H1 (cell line): ENCODE results near the gene UBAC1. TPM values are rescaled to one million over a fixed set of nuclear protein-coding genes. Genes with fewer than 3 reads are reported as not detected.

Experiments used
- ASH2L ChIP-seq: fragments of 200-600, 300-600 bp; sonication (generic); IDR thresholded peaks from one replicate; pipeline ENCODE4 v1.7.1; 2017; ENCODE audit warnings: low read length
- CHD2 ChIP-seq: IDR thresholded peaks from 2 replicates; pipeline ENCODE4 v1.6.1; 2012; ENCODE audit warnings: low read length, improper control_type of control experiment
- HDAC2 ChIP-seq, 2 experiments: fragments of 300-600 bp in 1 of 2; sonication (generic) in 1 of 2; IDR thresholded peaks; 2 replicates each; pipeline ENCODE4 v1.6.1; 2011 to 2012; ENCODE audit warnings: low read depth in 2 of 2, low read length in 2 of 2, mild to moderate bottlenecking in 2 of 2, moderate library complexity in 2 of 2, borderline replicate concordance in 1 of 2, inconsistent platforms in 1 of 2
- KDM1A ChIP-seq: fragments of 200-600, 300-600 bp; sonication (generic); IDR thresholded peaks from 2 replicates; pipeline ENCODE4 v1.7.1; 2016; ENCODE audit warnings: mild to moderate bottlenecking, low read length, borderline replicate concordance
- NRF1 ChIP-seq: IDR thresholded peaks from 2 replicates; pipeline ENCODE4 v1.6.1; 2011; ENCODE audit warnings: mild to moderate bottlenecking, low read depth, low read length, improper control_type of control experiment
- POLR2A ChIP-seq, 2 experiments: IDR thresholded peaks; 1 replicate in 1 of 2; 2 replicates in 1 of 2; pipeline ENCODE4 v1.6.1; 2011; ENCODE audit warnings: low read depth in 2 of 2, low read length in 2 of 2, mild to moderate bottlenecking in 2 of 2; ENCODE audit errors: control extremely low read depth in 1 of 2
- RBBP5 ChIP-seq: IDR thresholded peaks from 2 replicates; pipeline ENCODE4 v1.7.1; 2012; ENCODE audit warnings: low read depth, mild to moderate bottlenecking, inconsistent platforms, low read length, moderate library complexity, borderline replicate concordance
- SAP30 ChIP-seq: fragments of 300-600 bp; sonication (generic); IDR thresholded peaks from 2 replicates; pipeline ENCODE4 v1.7.1; 2012; ENCODE audit warnings: low read length, moderate library complexity, mild to moderate bottlenecking, inconsistent platforms; ENCODE audit not compliant: insufficient read depth, insufficient replicate concordance
- polyA plus RNA-seq, 7 experiments: library from polyadenylated mRNA; depleted of rRNA in 3 of 7; stranded (reverse) in 5 of 7; unstranded in 2 of 7; fragments of >200 nt in 5 of 7; fragments of 200-250 nt in 2 of 7; gene quantifications; 1 replicate in 5 of 7; 2 replicates in 1 of 7; 4 replicates in 1 of 7; pipeline versions ENCODE4 v1.2.1 to v1.2.3, GENCODE V29; 2011 to 2013; ENCODE audit warnings: missing spikeins in 2 of 7, mixed read lengths in 2 of 7
- total RNA-seq: library from RNA; stranded (reverse); fragmentation: NEBNext Ultra II Directional; extraction: Animal tissue kit (Norgen Biotek cat#: 25700); gene quantifications from 2 replicates; pipeline ENCODE4 v1.2.1, GENCODE V29; 2021
- TF ChIP-seq, protein P1 (sequence below): IDR thresholded peaks from 2 replicates; pipeline ENCODE4 v1.6.1; 2012; ENCODE audit warnings: inconsistent platforms
- TF ChIP-seq, protein P2 (sequence below): IDR thresholded peaks from 2 replicates; pipeline ENCODE4 v1.6.1; 2012; ENCODE audit warnings: low read length, inconsistent platforms

UBAC1 gene
- total and polyA plus RNA-seq, 2 of the 8 experiments (the other 6 are each of a cell fraction or from before 2014, with no cell fraction given) = 59.3 to 85.2 TPM

GRCh38 chr9:135886147-135886981, 74.8 kb downstream of the UBAC1 start (continued):
- TF ChIP-seq SAP30 (no peak), NRF1 (no peak), RBBP5 (no peak), KDM1A (no peak), ASH2L (no peak), POLR2A (IDR thresholded peaks at IDR 0.05; ENCODE audit: control extremely low read depth in 1 of 2, low read depth in 2 of 2, low read length in 2 of 2) (no peak), CHD2 (no peak), HDAC2 (IDR thresholded peaks at IDR 0.05; ENCODE audit: borderline replicate concordance in 1 of 2, low read depth in 2 of 2, low read length in 2 of 2) (no peak)
- TF ChIP-seq, protein P1, sequence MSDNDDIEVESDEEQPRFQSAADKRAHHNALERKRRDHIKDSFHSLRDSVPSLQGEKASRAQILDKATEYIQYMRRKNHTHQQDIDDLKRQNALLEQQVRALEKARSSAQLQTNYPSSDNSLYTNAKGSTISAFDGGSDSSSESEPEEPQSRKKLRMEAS = no peak
- TF ChIP-seq, protein P2, sequence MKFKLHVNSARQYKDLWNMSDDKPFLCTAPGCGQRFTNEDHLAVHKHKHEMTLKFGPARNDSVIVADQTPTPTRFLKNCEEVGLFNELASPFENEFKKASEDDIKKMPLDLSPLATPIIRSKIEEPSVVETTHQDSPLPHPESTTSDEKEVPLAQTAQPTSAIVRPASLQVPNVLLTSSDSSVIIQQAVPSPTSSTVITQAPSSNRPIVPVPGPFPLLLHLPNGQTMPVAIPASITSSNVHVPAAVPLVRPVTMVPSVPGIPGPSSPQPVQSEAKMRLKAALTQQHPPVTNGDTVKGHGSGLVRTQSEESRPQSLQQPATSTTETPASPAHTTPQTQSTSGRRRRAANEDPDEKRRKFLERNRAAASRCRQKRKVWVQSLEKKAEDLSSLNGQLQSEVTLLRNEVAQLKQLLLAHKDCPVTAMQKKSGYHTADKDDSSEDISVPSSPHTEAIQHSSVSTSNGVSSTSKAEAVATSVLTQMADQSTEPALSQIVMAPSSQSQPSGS = no peak
